H1 (cell line): ENCODE measurements around the gene CCDC82. TPM values are rescaled to one million over a fixed set of nuclear protein-coding genes. Genes with fewer than 3 reads are reported as not detected.

Source experiments
- CTCF ChIA-PET: fragments of 300-600 bp; sonication (Branson Sonifier 250); formaldehyde crosslinking; loops from one replicate; lab custom pipeline; 2021; ENCODE audit not compliant: partially characterized antibody; lab: Charles Lee
- POLR2A ChIA-PET: fragments of 300-600 bp; sonication (Branson Sonifier 250); formaldehyde crosslinking; loops from one replicate; lab custom pipeline; 2021; ENCODE audit warnings: inconsistent platforms; ENCODE audit not compliant: partially characterized antibody; lab: Charles Lee
- DNase-seq, 2 experiments: peaks; one replicate each; pipeline versions ENCODE4 v3.0.0 to v3.0.0-alpha.2; 2010 to 2022; ENCODE audit warnings: low spot score in 2 of 2, low read depth in 1 of 2, mixed read lengths in 1 of 2
- FAIRE-seq: peaks from 2 replicates; lab custom pipeline; 2011; peaks lifted over from hg19 to GRCh38; lab: Jason Lieb, UNC
- H2AFZ ChIP-seq: 2 replicates; pipeline ENCODE4 v1.8.1; 2012; ENCODE audit warnings: low read length, inconsistent platforms
- H2AK5ac ChIP-seq: 2 replicates; pipeline ENCODE4 v1.6.1; 2013; ENCODE audit warnings: low read depth, low read length
- H2BK120ac ChIP-seq: replicated peaks from 2 replicates; pipeline ENCODE3; 2013; ENCODE audit warnings: low read depth, low read length, inconsistent platforms
- H2BK12ac ChIP-seq: 2 replicates; pipeline ENCODE4 v1.6.1; 2013; ENCODE audit warnings: low read depth, low read length
- H2BK15ac ChIP-seq: 2 replicates; pipeline ENCODE4 v1.6.1; 2013; ENCODE audit warnings: low read length
- H2BK20ac ChIP-seq: 2 replicates; pipeline ENCODE4 v1.6.1; 2013; ENCODE audit warnings: low read length
- H2BK5ac ChIP-seq: 2 replicates; pipeline ENCODE4 v1.6.1; 2013; ENCODE audit warnings: low read depth, low read length
- H3K14ac ChIP-seq: 2 replicates; pipeline ENCODE4 v1.6.1; 2013; ENCODE audit warnings: inconsistent platforms; ENCODE audit not compliant: insufficient read length
- H3K18ac ChIP-seq: 2 replicates; pipeline ENCODE4 v1.6.1; 2013; ENCODE audit warnings: low read length; ENCODE audit errors: extremely low read depth
- H3K23ac ChIP-seq: 2 replicates; pipeline ENCODE4 v1.6.1; 2013; ENCODE audit warnings: inconsistent platforms; ENCODE audit not compliant: insufficient read length
- H3K23me2 ChIP-seq: 2 replicates; pipeline ENCODE4 v1.6.1; 2013; ENCODE audit warnings: low read depth, low read length
- H3K27ac ChIP-seq: 2 replicates; pipeline ENCODE4 v1.6.1; 2011; ENCODE audit warnings: low read depth, low read length, inconsistent platforms
- H3K27me3 ChIP-seq, 4 experiments: replicated peaks in 1 of 4; 1 replicate in 1 of 4; 2 replicates in 3 of 4; pipeline versions ENCODE4 v1.6.1 to v1.8.1; 2011 to 2013; ENCODE audit warnings: low read length in 3 of 4, mild to moderate bottlenecking in 3 of 4, inconsistent platforms in 2 of 4, mixed read lengths in 2 of 4, moderate library complexity in 1 of 4; ENCODE audit not compliant: control insufficient read depth in 3 of 4, insufficient read depth in 3 of 4; ENCODE audit errors: extremely low read depth in 1 of 4
- H3K36me3 ChIP-seq, 4 experiments: 2 replicates each; pipeline versions ENCODE4 v1.6.1 to v1.8.1; 2011 to 2013; ENCODE audit warnings: mild to moderate bottlenecking in 4 of 4, low read length in 3 of 4, moderate library complexity in 2 of 4, control low read depth in 1 of 4, inconsistent platforms in 1 of 4; ENCODE audit not compliant: insufficient read depth in 4 of 4, control insufficient read depth in 2 of 4
- H3K4ac ChIP-seq: replicated peaks from 2 replicates; pipeline ENCODE3; 2013; ENCODE audit warnings: low read length, low read depth, mixed read lengths, inconsistent platforms; ENCODE audit not compliant: insufficient read length
- H3K4me1 ChIP-seq, 4 experiments: replicated peaks in 1 of 4; 1 replicate in 1 of 4; 2 replicates in 3 of 4; pipeline versions ENCODE4 v1.6.1 to v1.8.1; 2011 to 2013; ENCODE audit warnings: low read length in 3 of 4, inconsistent platforms in 2 of 4, mixed read lengths in 1 of 4; ENCODE audit not compliant: insufficient read depth in 4 of 4, control insufficient read depth in 3 of 4
- H3K4me2 ChIP-seq, 2 experiments: 2 replicates each; pipeline versions ENCODE4 v1.6.1 to v1.8.1; 2011 to 2013; ENCODE audit warnings: low read depth in 2 of 2, low read length in 2 of 2, control low read depth in 1 of 2, inconsistent platforms in 1 of 2, mild to moderate bottlenecking in 1 of 2; ENCODE audit not compliant: insufficient read depth in 1 of 2
- H3K4me3 ChIP-seq, 4 experiments: fragments of 200-600, 300-600 bp in 1 of 4; sonication (generic), shearing (Covaris generic), sonication (Bioruptor Twin) in 1 of 4; 2 replicates each; pipeline versions ENCODE4 v1.5.1 to v1.8.1; 2011 to 2016; ENCODE audit warnings: low read length in 4 of 4, low read depth in 3 of 4, control low read depth in 2 of 4, inconsistent platforms in 2 of 4, mild to moderate bottlenecking in 2 of 4, mixed read lengths in 1 of 4, moderate library complexity in 1 of 4; ENCODE audit not compliant: insufficient read depth in 2 of 4; ENCODE audit errors: extremely low read depth in 1 of 4
- H3K56ac ChIP-seq: replicated peaks from 2 replicates; pipeline ENCODE3; 2013; ENCODE audit warnings: low read depth, mild to moderate bottlenecking, mixed read lengths, low read length, inconsistent platforms; ENCODE audit not compliant: insufficient read length
- H3K79me1 ChIP-seq: 2 replicates; pipeline ENCODE4 v1.6.1; 2013; ENCODE audit warnings: low read depth, low read length, control low read depth
- H3K79me2 ChIP-seq, 2 experiments: 2 replicates each; pipeline versions ENCODE4 v1.6.1 to v1.8.1; 2012 to 2013; ENCODE audit warnings: low read length in 2 of 2, mild to moderate bottlenecking in 2 of 2, inconsistent platforms in 1 of 2; ENCODE audit not compliant: insufficient read depth in 2 of 2, control insufficient read depth in 1 of 2
- H3K9ac ChIP-seq, 4 experiments: replicated peaks in 1 of 4; 1 replicate in 1 of 4; 2 replicates in 3 of 4; pipeline versions ENCODE4 v1.6.1 to v1.8.1; 2011 to 2013; ENCODE audit warnings: low read depth in 3 of 4, low read length in 3 of 4, control low read depth in 2 of 4, mild to moderate bottlenecking in 2 of 4, moderate library complexity in 2 of 4, inconsistent platforms in 1 of 4; ENCODE audit errors: extremely low read depth in 1 of 4
- H3K9me3 ChIP-seq, 2 experiments: 2 replicates each; pipeline versions ENCODE4 v1.6.1 to v1.8.1; 2012 to 2013; ENCODE audit warnings: mild to moderate bottlenecking in 2 of 2, moderate library complexity in 2 of 2, control low read depth in 1 of 2, inconsistent platforms in 1 of 2, low read depth in 1 of 2, low read length in 1 of 2, mixed read lengths in 1 of 2; ENCODE audit not compliant: insufficient read depth in 2 of 2
- H4K20me1 ChIP-seq, 2 experiments: replicated peaks in 1 of 2; 2 replicates each; pipeline versions ENCODE3 to v1.8.1; 2011 to 2013; ENCODE audit warnings: inconsistent platforms in 2 of 2, low read length in 2 of 2, mild to moderate bottlenecking in 1 of 2; ENCODE audit not compliant: insufficient read depth in 2 of 2, control insufficient read depth in 1 of 2
- H4K5ac ChIP-seq: 2 replicates; pipeline ENCODE4 v1.6.1; 2013; ENCODE audit warnings: low read length, low read depth, mixed read lengths, inconsistent platforms; ENCODE audit not compliant: insufficient read length
- H4K8ac ChIP-seq: 2 replicates; pipeline ENCODE4 v1.8.0; 2013; ENCODE audit warnings: mild to moderate bottlenecking, moderate library complexity, low read length, inconsistent platforms; ENCODE audit not compliant: insufficient read depth; ENCODE audit errors: extremely low read depth
- H4K91ac ChIP-seq: replicated peaks from 2 replicates; pipeline ENCODE3; 2013; ENCODE audit warnings: low read length, mixed read lengths, inconsistent platforms; ENCODE audit not compliant: insufficient read length
- CEBPB ChIP-seq: IDR thresholded peaks from 2 replicates; pipeline ENCODE4 v1.6.1; 2012; ENCODE audit warnings: low read depth, low read length
- CTCF ChIP-seq, 3 experiments: IDR thresholded peaks; 1 replicate in 2 of 3; 2 replicates in 1 of 3; pipeline versions ENCODE4 v1.5.1 to v1.6.1; 2011; ENCODE audit warnings: low read length in 3 of 3, mild to moderate bottlenecking in 3 of 3, inconsistent platforms in 2 of 3, low read depth in 1 of 3, moderate library complexity in 1 of 3; ENCODE audit not compliant: insufficient read depth in 1 of 3; ENCODE audit errors: control extremely low read depth in 1 of 3
- EZH2 ChIP-seq: fragments of 200-600 bp; sonication (generic); IDR thresholded peaks from 2 replicates; pipeline ENCODE4 v1.7.1; 2012; ENCODE audit warnings: low read depth, mild to moderate bottlenecking, moderate library complexity, low read length, inconsistent platforms; ENCODE audit not compliant: severe bottlenecking
- KDM4A ChIP-seq: IDR thresholded peaks from one replicate; pipeline ENCODE4 v1.7.1; 2012; ENCODE audit warnings: low read depth, mild to moderate bottlenecking, moderate library complexity, low read length, inconsistent platforms; ENCODE audit not compliant: severe bottlenecking
- MAFK ChIP-seq: IDR thresholded peaks from 2 replicates; pipeline ENCODE4 v1.6.1; 2012; ENCODE audit warnings: low read depth, mild to moderate bottlenecking, improper control_type of control experiment, low read length
- RBBP5 ChIP-seq: IDR thresholded peaks from 2 replicates; pipeline ENCODE4 v1.7.1; 2012; ENCODE audit warnings: low read depth, mild to moderate bottlenecking, inconsistent platforms, low read length, moderate library complexity, borderline replicate concordance
- RXRA ChIP-seq: IDR thresholded peaks from 2 replicates; pipeline ENCODE4 v1.6.1; 2011; ENCODE audit warnings: low read depth, mild to moderate bottlenecking, low read length, moderate library complexity; ENCODE audit not compliant: insufficient read depth
- TAF7 ChIP-seq: optimal IDR thresholded peaks from 2 replicates; pipeline ENCODE3; 2011; ENCODE audit warnings: low read depth, mild to moderate bottlenecking, inconsistent platforms, low read length, moderate library complexity, borderline replicate concordance
- WGBS, 2 experiments: shearing (Covaris generic) in 1 of 2; methylation state at CpG; one replicate each; pipeline versions ENCODE4 v1.1.6 to v1.1.7; 2013 to 2015; ENCODE audit warnings: low lambda C conversion rate in 2 of 2, mixed read lengths in 2 of 2, inconsistent platforms in 1 of 2, low coverage in 1 of 2, missing lambda C conversion rate in 1 of 2; ENCODE audit not compliant: insufficient replicate concordance in 2 of 2, insufficient coverage in 1 of 2, insufficient read length in 1 of 2; ENCODE audit errors: extremely low coverage in 1 of 2, missing lambda C conversion rate in 1 of 2; 5-methylcytosine and 5-hydroxymethylcytosine counted together
- polyA plus RNA-seq, 7 experiments: library from polyadenylated mRNA; depleted of rRNA in 3 of 7; stranded (reverse) in 5 of 7; unstranded in 2 of 7; fragments of >200 nt in 5 of 7; fragments of 200-250 nt in 2 of 7; gene quantifications; 1 replicate in 5 of 7; 2 replicates in 1 of 7; 4 replicates in 1 of 7; pipeline versions ENCODE4 v1.2.1 to v1.2.3, GENCODE V29; 2011 to 2013; ENCODE audit warnings: missing spikeins in 2 of 7, mixed read lengths in 2 of 7
- total RNA-seq: library from RNA; stranded (reverse); fragmentation: NEBNext Ultra II Directional; extraction: Animal tissue kit (Norgen Biotek cat#: 25700); gene quantifications from 2 replicates; pipeline ENCODE4 v1.2.1, GENCODE V29; 2021

The CCDC82 gene
- total and polyA plus RNA-seq, 2 of the 8 experiments (the other 6 are each of a cell fraction or from before 2014, with no cell fraction given): 6.0 to 15.2 TPM

GRCh38 chr11:96341211-96342013 is 48.3 kb downstream of the CCDC82 start:
- Histone ChIP-seq H3K4me2 (peak overlapping the region; percentile 51 to 84), H3K23me2 (peaks cover 6% of the 10 kb centered on the region; the same call in 1 of the 2 replicates), H3K4me3 (peak overlapping the region in 3 of 4 experiments; percentile 48 to 95 (median 70); a peak in 6 of 8 replicates), H3K79me1 (no peaks in the 10 kb centered on the region; the same call in 1 of the 2 replicates), H3K23ac (no peak overlapping the region), H4K91ac (no peak overlapping the region), H3K9ac (no peak overlapping the region), H3K9me3 (no peaks in the 10 kb centered on the region), H2BK120ac (no peak overlapping the region), H3K14ac (no peak overlapping the region), H2AK5ac (no peak overlapping the region), H2BK15ac (peak overlapping the region; percentile 48; the same call in 1 of the 2 replicates), H2BK5ac (peak overlapping the region; percentile 79; the same call in 1 of the 2 replicates), H3K79me2 (peaks cover 0 to 22% of the 10 kb centered on the region in 2 experiments; a peak in 2 of 4 replicates), H3K36me3 (no peaks in the 10 kb centered on the region), H3K18ac (peak overlapping the region; percentile 20), H2BK20ac (no peak overlapping the region), H4K20me1 (no peaks in the 10 kb centered on the region), H4K8ac (no peak overlapping the region; the same call in 1 of the 2 replicates), H3K27ac (no peak overlapping the region), H2AFZ (no peak overlapping the region), H3K56ac (no peak overlapping the region), H2BK12ac (peak overlapping the region; percentile 72; the same call in 1 of the 2 replicates), H4K5ac (no peak overlapping the region), H3K27me3 (peaks cover 0 to 3% (median 0%) of the 10 kb centered on the region in 4 experiments; a peak in 1 of 7 replicates), H3K4ac (no peak overlapping the region), H3K4me1 (peaks cover 0 to 23% (median 8%) of the 10 kb centered on the region in 4 experiments; a peak in 6 of 7 replicates)
- CTCF ChIA-PET: interaction anchor here (0.6 to 7.7 kb wide), 34 partner anchors 9 to 506 kb away, joined by 3 to 49 read pairs (median 5); no protein-coding TSS in a partner anchor
- peak in 1 of 2 experiments; percentile 61 for DNase-seq
- no peak for FAIRE-seq
- WGBS, 2 experiments: 57% methylated on average over 26 of the region's 26 CpGs; no CpG with 5 or more reads in 1 of the 2 experiments
- POLR2A ChIA-PET: interaction anchor here (0.9 to 3.3 kb wide), 3 partner anchors 9 to 508 kb away, joined by 3 to 13 read pairs (median 3); no protein-coding TSS in a partner anchor
- TF ChIP-seq EZH2 (no peak), KDM4A (peak; percentile 5), CTCF (IDR thresholded peaks at IDR 0.05; ENCODE audit: control extremely low read depth in 1 of 3, insufficient read depth in 1 of 3, low read depth in 1 of 3, low read length in 3 of 3) (peak; percentile 2 to 53 (median 8)), RXRA (no peak), RBBP5 (no peak), CEBPB (no peak), MAFK (no peak), TAF7 (no peak)
